GM18498 (cell line): ENCODE data around the gene KNSTRN.

Source experiments
- ATAC-seq: cut with Tn5 transposase; IDR thresholded peaks from one replicate; pipeline ENCODE4 v1.9.1; 2021; ENCODE audit warnings: mild to moderate bottlenecking, moderate library complexity; ENCODE audit not compliant: unreplicated experiment

The KNSTRN gene

GRCh38 chr15:40392986-40393948 is 10.7 kb downstream of the KNSTRN start:
- no peak for ATAC-seq

GRCh38 chr15:40397688-40398412 is 15.3 kb downstream of the KNSTRN start:
- no peak for ATAC-seq

GRCh38 chr15:40398413-40398873 is 15.9 kb downstream of the KNSTRN start:
- ATAC-seq, result peak; percentile 71

GRCh38 chr15:40399370-40399769 is 16.8 kb downstream of the KNSTRN start:
- ATAC-seq, result no peak

GRCh38 chr15:40405501-40406381 is 23.2 kb downstream of the KNSTRN start, which contains the start of gene IVD:
TSS of gene IVD (plus strand) at chr15:40405795. CDS start at chr15:40405828, 33 bp downstream.
- peak; percentile 94 for ATAC-seq

GRCh38 chr15:40407330-40407990 is 24.9 kb downstream of the KNSTRN start:
- no peak for ATAC-seq

- ATAC-seq, result peak; percentile 35
Measured at GRCh38 chr15:40409366-40409765, 26.8 kb downstream of the KNSTRN start.

GRCh38 chr15:40410476-40410875 is 28.0 kb downstream of the KNSTRN start:
- no peak for ATAC-seq

GRCh38 chr15:40412095-40412759 is 29.7 kb downstream of the KNSTRN start:
- ATAC-seq, result no peak

GRCh38 chr15:40413036-40413435 is 30.5 kb downstream of the KNSTRN start:
- ATAC-seq, result no peak

- no peak for ATAC-seq
Measured at GRCh38 chr15:40414816-40415215, 32.3 kb downstream of the KNSTRN start.

GRCh38 chr15:40415226-40415625 is 32.7 kb downstream of the KNSTRN start:
- no peak for ATAC-seq

- no peak for ATAC-seq
Measured at GRCh38 chr15:40416056-40416455, 33.5 kb downstream of the KNSTRN start.

GRCh38 chr15:40418126-40418525 is 35.6 kb downstream of the KNSTRN start:
- no peak for ATAC-seq

GRCh38 chr15:40420071-40420713 is 37.7 kb downstream of the KNSTRN start:
- no peak for ATAC-seq

- ATAC-seq, result no peak
Measured at GRCh38 chr15:40420793-40421192, 38.3 kb downstream of the KNSTRN start.

- ATAC-seq, result peak; percentile 80
Measured at GRCh38 chr15:40421246-40422157, 39.0 kb downstream of the KNSTRN start.

- no peak for ATAC-seq
Measured at GRCh38 chr15:40424483-40425115, 42.1 kb downstream of the KNSTRN start.
